Measurements from ENCODE around the gene PDIA2.

DNA sequence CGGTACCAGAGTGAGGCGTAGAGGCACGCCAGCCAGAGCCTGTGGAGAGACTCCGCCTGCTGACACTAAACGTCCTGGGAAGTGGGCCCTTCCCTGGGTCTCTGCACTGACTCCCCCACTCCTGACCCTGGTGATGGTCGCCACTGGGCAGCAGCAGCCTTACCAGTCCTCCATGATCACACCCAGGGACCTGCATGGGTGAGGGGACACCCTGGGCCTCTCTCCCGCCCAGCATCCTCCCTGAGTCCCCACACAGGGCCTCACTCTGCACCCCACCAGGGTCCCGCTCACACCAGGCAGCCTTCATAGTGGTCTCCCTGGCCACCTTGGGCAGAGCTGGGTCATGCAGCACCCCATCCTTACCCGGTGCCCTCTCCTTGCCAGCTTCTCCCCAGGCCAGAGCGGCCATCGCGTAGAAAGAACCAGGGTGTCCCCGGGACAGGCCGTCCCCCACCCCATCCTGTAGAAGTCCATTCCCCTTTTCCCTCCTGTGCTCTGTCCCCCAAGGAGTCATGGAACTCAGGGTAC lies 17.9 kb upstream of the PDIA2 start:
- TF ChIP-seq EP300 (IDR thresholded peaks at IDR 0.05) = no peak
- TF ChIP-seq, protein P1, sequence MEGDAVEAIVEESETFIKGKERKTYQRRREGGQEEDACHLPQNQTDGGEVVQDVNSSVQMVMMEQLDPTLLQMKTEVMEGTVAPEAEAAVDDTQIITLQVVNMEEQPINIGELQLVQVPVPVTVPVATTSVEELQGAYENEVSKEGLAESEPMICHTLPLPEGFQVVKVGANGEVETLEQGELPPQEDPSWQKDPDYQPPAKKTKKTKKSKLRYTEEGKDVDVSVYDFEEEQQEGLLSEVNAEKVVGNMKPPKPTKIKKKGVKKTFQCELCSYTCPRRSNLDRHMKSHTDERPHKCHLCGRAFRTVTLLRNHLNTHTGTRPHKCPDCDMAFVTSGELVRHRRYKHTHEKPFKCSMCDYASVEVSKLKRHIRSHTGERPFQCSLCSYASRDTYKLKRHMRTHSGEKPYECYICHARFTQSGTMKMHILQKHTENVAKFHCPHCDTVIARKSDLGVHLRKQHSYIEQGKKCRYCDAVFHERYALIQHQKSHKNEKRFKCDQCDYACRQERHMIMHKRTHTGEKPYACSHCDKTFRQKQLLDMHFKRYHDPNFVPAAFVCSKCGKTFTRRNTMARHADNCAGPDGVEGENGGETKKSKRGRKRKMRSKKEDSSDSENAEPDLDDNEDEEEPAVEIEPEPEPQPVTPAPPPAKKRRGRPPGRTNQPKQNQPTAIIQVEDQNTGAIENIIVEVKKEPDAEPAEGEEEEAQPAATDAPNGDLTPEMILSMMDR (IDR thresholded peaks at IDR 0.05) = no peak
- no peak for TF ChIP-seq POLR2AphosphoS5 (IDR thresholded peaks at IDR 0.05)
